SU-DHL-6 (cell line): ENCODE data around the gene APCDD1.
"Not testable (repeated sequence)": the region's sequence is repeated elsewhere in the genome, so short reads cannot be mapped to it uniquely, and the experiment has no call there.

Source experiments
- H2AFZ ChIP-seq: fragments of 200-600 bp; sonication (generic); 2 replicates; pipeline ENCODE4 v1.6.1; 2014; ENCODE audit warnings: low read depth, mild to moderate bottlenecking, moderate library complexity, mixed read lengths, antibody characterized with exemption, low read length; ENCODE audit not compliant: severe bottlenecking
- H3F3A ChIP-seq: fragments of 200-600 bp; shearing (Covaris generic); 2 replicates; pipeline ENCODE4 v1.6.0; 2016; ENCODE audit warnings: antibody characterized with exemption, mild to moderate bottlenecking; ENCODE audit not compliant: insufficient read depth
- H3K27ac ChIP-seq: fragments of 200-600 bp; sonication (generic); 2 replicates; pipeline ENCODE4 v1.5.1; 2016; ENCODE audit warnings: low read depth, mild to moderate bottlenecking, low read length, moderate library complexity, mixed read lengths
- H3K27me3 ChIP-seq: fragments of 200-600 bp; sonication (generic), shearing (Covaris generic); 2 replicates; pipeline ENCODE4 v1.6.0; 2014; ENCODE audit warnings: mild to moderate bottlenecking, low read length
- H3K36me3 ChIP-seq: fragments of 200-600 bp; sonication (generic); 2 replicates; pipeline ENCODE4 v1.6.1; 2014; ENCODE audit warnings: mild to moderate bottlenecking, low read length, mixed read lengths
- H3K4me2 ChIP-seq: fragments of 300-600, 200-600 bp; shearing (Covaris generic), sonication (generic); 2 replicates; pipeline ENCODE4 v1.6.0; 2014; ENCODE audit warnings: low read length, low read depth, mild to moderate bottlenecking; ENCODE audit not compliant: poor library complexity, severe bottlenecking
- H3K4me3 ChIP-seq: fragments of 200-600 bp; sonication (generic); 2 replicates; pipeline ENCODE4 v1.5.1; 2014; ENCODE audit warnings: antibody characterized with exemption, low read length, mild to moderate bottlenecking, mixed read lengths; ENCODE audit not compliant: insufficient read depth, poor library complexity, severe bottlenecking
- H3K79me2 ChIP-seq: fragments of 200-600 bp; sonication (generic); 2 replicates; pipeline ENCODE4 v1.6.1; 2014; ENCODE audit warnings: mild to moderate bottlenecking, low read length, moderate library complexity; ENCODE audit not compliant: insufficient read depth
- H3K9ac ChIP-seq: fragments of 200-600 bp; sonication (generic); 2 replicates; pipeline ENCODE4 v1.7.0; 2014; ENCODE audit warnings: mild to moderate bottlenecking, low read length
- H3K9me2 ChIP-seq: fragments of 200-600 bp; sonication (generic); replicated peaks from 2 replicates; pipeline ENCODE4 v1.6.1; 2014; ENCODE audit warnings: low read length; ENCODE audit not compliant: insufficient read depth
- H3K9me3 ChIP-seq: fragments of 200-600 bp; sonication (generic); 2 replicates; pipeline ENCODE4 v1.6.1; 2014; ENCODE audit warnings: low read length, mixed read lengths; ENCODE audit not compliant: insufficient read depth
- H4K20me1 ChIP-seq: fragments of 200-600 bp; sonication (generic); 2 replicates; pipeline ENCODE4 v1.6.1; 2014; ENCODE audit warnings: low read depth, mild to moderate bottlenecking, antibody characterized with exemption, low read length, moderate library complexity, mixed read lengths
- EZH2phosphoT487 ChIP-seq: fragments of 200-600 bp; sonication (generic), shearing (Covaris generic); conservative IDR thresholded peaks from 2 replicates; pipeline ENCODE4 v1.6.1; 2018; ENCODE audit warnings: mild to moderate bottlenecking, antibody characterized with exemption, low read length, moderate library complexity, mixed read lengths
- TF ChIP-seq, protein P1 (sequence below): fragments of 200-600 bp; sonication (generic); IDR thresholded peaks from one replicate; pipeline ENCODE4 v1.5.1; 2017; ENCODE audit warnings: antibody characterized with exemption, mild to moderate bottlenecking, low read length, moderate library complexity; ENCODE audit not compliant: insufficient read depth, poor library complexity, severe bottlenecking

APCDD1 gene

DNA sequence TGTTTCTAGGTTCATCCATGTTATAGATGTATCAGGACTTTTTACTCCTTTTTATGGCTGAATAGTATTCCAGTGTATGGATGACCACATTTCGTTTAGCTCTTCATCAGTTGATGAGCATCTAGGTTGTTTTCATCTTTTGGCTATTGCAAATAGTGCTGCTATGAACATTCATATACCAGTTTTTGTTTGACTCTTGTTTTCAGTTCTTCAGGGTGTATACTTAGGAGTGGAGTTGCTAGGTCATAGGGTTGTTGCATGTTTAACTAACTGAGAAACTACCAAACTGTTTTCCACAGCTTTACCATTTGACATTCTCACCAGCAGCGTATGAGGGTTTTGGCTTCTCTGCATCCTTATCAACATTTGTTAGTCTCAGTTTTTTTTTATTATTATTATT is 45.6 kb downstream of the APCDD1 start:
- TF ChIP-seq EZH2phosphoT487, result no peak
- TF ChIP-seq, protein P1, sequence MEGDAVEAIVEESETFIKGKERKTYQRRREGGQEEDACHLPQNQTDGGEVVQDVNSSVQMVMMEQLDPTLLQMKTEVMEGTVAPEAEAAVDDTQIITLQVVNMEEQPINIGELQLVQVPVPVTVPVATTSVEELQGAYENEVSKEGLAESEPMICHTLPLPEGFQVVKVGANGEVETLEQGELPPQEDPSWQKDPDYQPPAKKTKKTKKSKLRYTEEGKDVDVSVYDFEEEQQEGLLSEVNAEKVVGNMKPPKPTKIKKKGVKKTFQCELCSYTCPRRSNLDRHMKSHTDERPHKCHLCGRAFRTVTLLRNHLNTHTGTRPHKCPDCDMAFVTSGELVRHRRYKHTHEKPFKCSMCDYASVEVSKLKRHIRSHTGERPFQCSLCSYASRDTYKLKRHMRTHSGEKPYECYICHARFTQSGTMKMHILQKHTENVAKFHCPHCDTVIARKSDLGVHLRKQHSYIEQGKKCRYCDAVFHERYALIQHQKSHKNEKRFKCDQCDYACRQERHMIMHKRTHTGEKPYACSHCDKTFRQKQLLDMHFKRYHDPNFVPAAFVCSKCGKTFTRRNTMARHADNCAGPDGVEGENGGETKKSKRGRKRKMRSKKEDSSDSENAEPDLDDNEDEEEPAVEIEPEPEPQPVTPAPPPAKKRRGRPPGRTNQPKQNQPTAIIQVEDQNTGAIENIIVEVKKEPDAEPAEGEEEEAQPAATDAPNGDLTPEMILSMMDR, result no peak
- Histone ChIP-seq H3K36me3 (no peaks in the 10 kb centered on the region), H3K27ac (no peak overlapping the region), H3K4me2 (no peak overlapping the region), H3K27me3 (no peaks in the 10 kb centered on the region), H3K9me2 (no peaks in the 10 kb centered on the region; the same call in 1 of the 2 replicates), H4K20me1 (no peaks in the 10 kb centered on the region), H3K9ac (no peak overlapping the region), H3K9me3 (no peaks in the 10 kb centered on the region), H3F3A (no peaks in the 10 kb centered on the region), H3K79me2 (no peaks in the 10 kb centered on the region), H2AFZ (no peak overlapping the region), H3K4me3 (no peak overlapping the region)

DNA sequence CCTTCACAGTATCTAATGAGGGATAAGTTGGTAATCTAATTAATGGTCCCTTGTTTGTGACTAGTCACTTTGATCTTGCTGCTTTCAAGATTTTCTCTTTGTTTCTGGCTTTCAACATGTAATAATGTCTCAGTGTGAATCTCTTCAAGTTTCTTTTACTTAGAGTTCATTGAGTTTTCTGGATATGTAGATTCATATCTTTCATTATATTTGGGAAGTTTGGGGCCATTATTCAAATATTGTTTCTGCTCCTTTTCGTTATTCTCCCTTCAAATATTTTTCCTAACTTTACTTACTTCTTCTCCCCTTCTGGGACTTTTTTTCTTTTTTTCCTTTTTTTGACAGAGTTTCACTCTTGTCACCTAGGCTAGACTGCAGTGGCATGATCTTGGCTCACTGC is 50.3 kb downstream of the APCDD1 start:
- Histone ChIP-seq H3K9me2 (no peaks in the 10 kb centered on the region), H3K27ac (no peak overlapping the region), H4K20me1 (no peaks in the 10 kb centered on the region), H3K9ac (no peak overlapping the region), H3F3A (no peaks in the 10 kb centered on the region), H3K4me2 (no peak overlapping the region), H3K79me2 (no peaks in the 10 kb centered on the region), H3K27me3 (no peaks in the 10 kb centered on the region), H3K36me3 (no peaks in the 10 kb centered on the region), H2AFZ (no peak overlapping the region), H3K4me3 (no peak overlapping the region), H3K9me3 (no peaks in the 10 kb centered on the region)
- TF ChIP-seq, protein P1, result no peak
- TF ChIP-seq EZH2phosphoT487, result no peak

DNA sequence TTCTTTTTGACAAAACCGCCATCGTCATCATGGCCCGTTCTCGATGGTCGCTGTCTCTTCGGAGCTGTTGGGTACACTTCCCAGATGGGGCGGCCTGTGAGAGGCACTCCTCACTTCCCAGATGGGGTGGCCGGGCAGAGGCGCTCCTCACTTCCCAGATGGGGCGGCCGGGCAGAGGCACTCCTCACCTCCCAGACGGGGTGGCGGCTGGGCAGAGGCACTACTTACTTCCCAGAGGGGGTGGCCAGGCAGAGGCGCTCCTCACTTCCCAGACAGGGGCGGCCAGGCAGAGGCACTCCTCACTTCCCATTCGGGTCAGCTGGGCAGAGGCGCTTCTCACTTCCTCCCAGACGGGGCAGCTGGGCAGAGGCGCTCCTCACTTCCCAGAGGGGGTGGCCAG is 51.5 kb downstream of the APCDD1 start:
- not testable (repeated sequence) for H3K9ac ChIP-seq, H4K20me1 ChIP-seq, H2AFZ ChIP-seq, H3K27me3 ChIP-seq, H3K27ac ChIP-seq, H3K79me2 ChIP-seq, H3K9me3 ChIP-seq, H3F3A ChIP-seq, H3K4me2 ChIP-seq, H3K36me3 ChIP-seq, H3K4me3 ChIP-seq, H3K9me2 ChIP-seq

DNA sequence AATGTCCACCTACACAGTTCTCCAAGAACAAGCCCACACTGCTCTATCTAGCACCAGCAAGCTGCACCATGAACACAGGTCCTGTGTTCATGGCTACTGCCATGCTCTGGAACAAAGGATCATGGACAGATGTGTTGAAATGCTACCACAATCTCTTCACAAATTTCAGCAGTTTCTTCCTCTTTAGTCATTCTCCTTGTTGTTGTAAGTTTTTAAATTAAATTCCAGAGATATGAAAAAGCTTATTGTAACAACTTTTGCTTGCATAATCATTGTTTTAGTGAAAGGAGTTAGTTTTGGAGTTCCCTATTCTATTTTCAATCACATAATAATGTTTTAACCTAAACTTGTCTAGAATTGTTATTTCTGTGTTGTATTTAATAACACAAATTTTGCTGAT is 54.2 kb downstream of the APCDD1 start:
- TF ChIP-seq, protein P1, result no peak
- TF ChIP-seq EZH2phosphoT487, result no peak
- no peak overlapping the region for H3K4me2 ChIP-seq

More for the DNA sequence above, 54.2 kb downstream of the APCDD1 start:
- Histone ChIP-seq H3F3A (no peaks in the 10 kb centered on the region), H3K9me3 (no peaks in the 10 kb centered on the region), H3K4me3 (no peak overlapping the region), H2AFZ (no peak overlapping the region), H3K79me2 (no peaks in the 10 kb centered on the region), H3K36me3 (no peaks in the 10 kb centered on the region), H3K27ac (no peak overlapping the region), H3K27me3 (no peaks in the 10 kb centered on the region), H4K20me1 (no peaks in the 10 kb centered on the region), H3K9me2 (no peaks in the 10 kb centered on the region), H3K9ac (no peak overlapping the region)
